Measurements from ENCODE around the gene ARHGAP26.
"Not testable (repeated sequence)": the region's sequence is repeated elsewhere in the genome, so short reads cannot be mapped to it uniquely, and the experiment has no call there.

ARHGAP26 gene

DNA sequence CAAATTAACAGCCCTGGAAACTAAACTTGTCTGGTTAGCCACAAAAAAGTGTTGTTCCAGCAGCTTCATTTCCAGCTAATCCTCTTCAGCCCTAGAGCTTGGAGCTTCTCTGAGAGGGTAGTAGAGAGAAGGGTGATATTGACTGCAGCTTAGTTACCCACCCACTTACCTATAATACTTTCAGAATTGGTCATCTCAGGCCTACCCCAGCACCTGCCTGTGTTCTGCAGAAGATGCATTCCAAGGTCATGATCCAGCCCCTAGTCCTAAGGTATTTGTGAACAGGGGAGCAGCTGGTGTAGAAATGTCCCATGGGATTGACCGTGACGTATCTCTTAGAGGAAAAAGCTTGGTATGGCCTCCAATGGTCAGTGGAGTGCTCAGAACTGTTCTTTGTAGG lies 344.3 kb downstream of the ARHGAP26 start:
- DNase-seq (ENCODE audit: low read depth in 2 of 2), result no peak

- no peak for DNase-seq (ENCODE audit: low read depth in 2 of 2)
Measured at GRCh38 chr5:143115381-143115780, 345.2 kb downstream of the ARHGAP26 start.

GRCh38 chr5:143116814-143117213 lies 346.6 kb downstream of the ARHGAP26 start:
- no peak for DNase-seq (ENCODE audit: low read depth in 2 of 2)

- no peak for DNase-seq (ENCODE audit: low read depth in 2 of 2)
Measured at GRCh38 chr5:143117821-143118220, 347.6 kb downstream of the ARHGAP26 start.

- DNase-seq (ENCODE audit: low read depth in 2 of 2), result no peak
Measured at GRCh38 chr5:143118222-143118621, 348.0 kb downstream of the ARHGAP26 start.

- DNase-seq (ENCODE audit: low read depth in 2 of 2), result not testable (repeated sequence)
Measured at GRCh38 chr5:143118818-143119217, 348.6 kb downstream of the ARHGAP26 start.

DNA sequence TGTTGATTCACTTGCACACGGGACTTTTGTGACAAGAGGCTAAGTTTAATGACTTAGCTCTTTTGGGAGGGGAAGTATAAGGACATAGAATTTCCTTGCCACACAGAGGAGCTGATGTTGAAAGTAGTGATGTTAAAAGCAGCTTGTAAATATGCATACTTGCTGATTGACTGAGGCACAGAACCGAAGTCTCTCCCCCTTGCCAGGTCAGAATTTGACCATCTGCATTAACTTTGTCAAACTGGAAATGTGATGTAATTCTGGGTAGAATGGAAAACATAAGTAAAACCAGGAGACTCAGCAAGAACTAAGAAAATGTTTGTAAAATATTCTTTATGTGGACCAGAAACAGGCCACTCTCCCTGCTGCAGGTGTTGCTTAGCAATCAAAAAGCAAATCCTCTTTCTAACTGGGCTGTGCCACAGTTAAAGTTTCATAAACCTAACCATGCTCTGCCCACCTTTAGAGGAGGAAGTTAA lies 349.2 kb downstream of the ARHGAP26 start:
- no peak for DNase-seq (ENCODE audit: low read depth in 2 of 2)

DNA sequence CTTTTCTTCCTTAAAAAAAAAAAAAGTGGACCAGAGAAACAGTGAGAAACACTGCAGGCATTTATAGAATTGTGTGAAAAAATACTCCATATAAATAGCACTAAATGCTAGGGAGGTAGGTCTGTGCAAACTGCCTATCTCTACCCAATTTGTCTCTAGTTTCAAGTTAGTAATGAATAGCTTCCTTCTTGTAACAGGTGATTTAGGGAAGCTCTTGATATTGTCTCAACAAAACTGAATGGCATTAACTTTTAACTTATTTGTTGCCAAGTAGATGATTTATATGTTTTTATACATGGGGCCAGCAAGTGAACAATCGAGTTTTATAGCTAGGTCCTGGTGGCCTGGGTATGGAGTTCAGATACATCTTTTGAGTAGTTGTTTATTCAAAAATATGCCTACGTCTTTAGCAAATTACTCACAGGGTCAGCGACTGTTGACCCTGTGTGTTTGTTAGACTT lies 349.7 kb downstream of the ARHGAP26 start:
- DNase-seq (ENCODE audit: low read depth in 2 of 2), result no peak

- no peak for DNase-seq (ENCODE audit: low read depth in 2 of 2)
Measured at GRCh38 chr5:143120460-143121134, 350.4 kb downstream of the ARHGAP26 start.

- no peak for DNase-seq (ENCODE audit: low read depth in 2 of 2)
Measured at GRCh38 chr5:143121135-143121475, 350.9 kb downstream of the ARHGAP26 start.

DNA sequence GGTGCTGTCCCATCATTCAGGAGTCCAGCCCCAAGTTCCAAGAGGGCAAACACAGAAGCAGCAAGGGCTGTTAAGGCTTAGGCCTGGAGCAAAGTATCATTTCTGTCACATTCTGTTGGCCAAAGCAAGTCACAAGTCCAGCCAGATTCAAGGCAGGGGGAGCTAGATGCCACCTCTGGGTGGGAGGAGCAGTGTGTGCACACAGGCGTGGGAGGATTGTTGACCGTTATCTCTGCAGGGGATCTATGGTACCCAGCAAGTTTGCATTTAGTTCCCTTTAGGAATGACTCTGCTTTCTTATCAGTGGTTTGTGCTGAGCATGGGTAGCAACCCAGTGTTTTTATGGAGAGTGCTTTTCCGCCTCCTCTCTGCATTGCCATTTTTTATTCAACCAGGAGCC lies 354.4 kb downstream of the ARHGAP26 start:
- DNase-seq (ENCODE audit: low read depth in 2 of 2), result no peak

GRCh38 chr5:143126174-143127019 lies 356.2 kb downstream of the ARHGAP26 start:
- DNase-seq (ENCODE audit: low read depth in 2 of 2), result no peak

DNA sequence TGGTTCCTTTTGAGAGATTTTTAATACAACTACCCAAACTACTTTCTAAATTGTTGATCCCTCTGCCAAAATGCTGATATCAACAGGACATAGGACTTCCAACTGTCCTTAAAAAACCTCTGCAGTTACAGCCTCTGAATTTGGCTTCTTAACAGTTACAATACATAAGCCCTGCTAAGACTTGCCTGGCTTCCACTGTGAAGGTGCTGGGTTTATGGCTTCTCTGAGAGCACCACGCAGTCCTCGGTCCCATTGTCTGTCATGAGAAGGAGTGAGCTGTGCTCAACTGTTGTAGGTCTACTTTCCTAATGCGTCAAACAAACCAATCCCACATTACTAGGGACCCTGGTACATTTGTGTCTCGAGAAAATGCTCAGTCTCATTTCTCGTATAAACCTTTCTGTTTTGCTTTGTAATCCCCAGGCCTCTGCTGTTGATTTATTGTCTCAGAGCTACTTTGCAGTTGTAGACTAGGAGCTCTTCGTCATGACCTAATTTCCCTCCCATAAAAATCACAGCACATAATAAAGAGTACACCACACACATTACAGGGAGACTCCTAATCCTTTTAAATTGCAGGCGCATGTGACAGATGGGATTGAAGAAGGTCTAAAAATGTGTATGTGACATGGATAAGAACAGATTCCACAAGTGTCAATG lies 358.4 kb downstream of the ARHGAP26 start:
- DNase-seq (ENCODE audit: low read depth in 2 of 2), result no peak

GRCh38 chr5:143129203-143129602 lies 359.0 kb downstream of the ARHGAP26 start:
- DNase-seq (ENCODE audit: low read depth in 2 of 2), result no peak

DNA sequence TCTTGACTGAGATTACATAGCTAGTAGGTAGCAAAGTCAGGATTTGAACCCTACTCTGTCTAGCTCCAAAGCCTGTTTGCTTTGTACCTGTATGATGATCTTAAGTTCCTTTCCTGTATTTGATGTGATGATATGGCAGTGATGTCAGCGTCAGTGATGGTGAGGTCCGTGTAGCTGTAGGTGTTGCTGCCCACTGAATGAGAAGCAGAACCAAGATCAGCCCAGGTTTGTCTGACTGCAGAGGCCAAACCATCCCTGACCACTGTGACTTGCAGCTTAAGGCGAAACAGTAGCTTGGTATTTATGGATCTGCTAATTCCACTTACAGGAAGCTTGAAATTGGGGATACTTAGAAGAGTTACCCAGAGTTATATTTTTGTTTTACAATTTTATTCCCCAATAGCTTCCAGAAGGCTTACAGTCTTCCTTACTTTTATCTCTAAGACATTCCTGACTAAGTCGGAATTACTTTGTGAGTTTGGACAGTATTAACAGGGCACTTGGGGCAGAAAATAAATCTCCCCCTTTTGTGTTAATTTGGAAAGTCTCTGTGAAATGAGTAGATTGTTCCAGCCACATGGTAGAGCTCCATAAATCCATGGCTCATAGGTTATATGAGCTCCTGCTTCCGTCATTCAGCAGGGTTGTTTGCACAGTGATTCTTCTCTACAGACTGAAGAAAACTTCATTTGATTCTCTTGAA lies 359.9 kb downstream of the ARHGAP26 start:
- DNase-seq (ENCODE audit: low read depth in 2 of 2), result no peak

- DNase-seq (ENCODE audit: low read depth in 2 of 2), result no peak
Measured at GRCh38 chr5:143130613-143131305, 360.6 kb downstream of the ARHGAP26 start.

DNA sequence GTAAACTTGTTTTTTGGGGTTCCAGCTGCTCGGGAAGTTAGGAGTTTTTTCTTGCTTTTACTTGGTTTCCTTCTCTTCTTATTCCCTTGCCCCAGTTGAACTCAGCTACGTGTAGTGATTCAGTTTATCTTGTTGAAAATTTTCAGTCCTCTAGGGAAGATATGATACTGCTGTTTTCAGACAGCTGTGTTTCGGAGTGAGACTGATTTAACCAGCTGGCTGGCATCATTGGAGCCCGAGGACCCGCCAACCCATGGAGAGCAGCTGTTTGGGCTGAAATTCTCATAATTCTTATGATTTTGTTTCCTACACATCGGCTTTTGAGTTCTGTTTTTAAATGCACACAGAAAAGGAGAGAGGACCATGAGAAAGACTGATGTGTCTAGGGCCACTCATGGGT lies 361.8 kb downstream of the ARHGAP26 start:
- no peak for DNase-seq (ENCODE audit: low read depth in 2 of 2)

DNA sequence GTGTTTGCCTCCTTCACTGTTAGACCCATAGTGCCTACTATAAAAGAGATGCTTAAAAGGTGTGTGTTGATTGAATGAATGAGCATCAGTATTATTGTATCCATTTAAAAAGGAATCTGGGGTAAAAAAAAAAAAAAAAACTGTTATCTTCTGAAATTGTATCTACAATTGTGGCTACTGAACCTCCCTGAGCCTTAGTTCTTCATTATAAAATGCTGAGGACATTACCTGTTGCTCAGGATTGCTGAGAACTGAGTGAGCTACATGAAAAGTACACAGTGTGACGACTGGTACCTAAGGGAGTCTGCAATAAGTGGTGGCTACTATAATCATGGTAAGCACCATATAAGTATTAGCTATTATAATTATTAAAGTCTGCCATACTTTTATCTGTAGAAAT lies 362.6 kb downstream of the ARHGAP26 start:
- DNase-seq (ENCODE audit: low read depth in 2 of 2), result no peak

DNA sequence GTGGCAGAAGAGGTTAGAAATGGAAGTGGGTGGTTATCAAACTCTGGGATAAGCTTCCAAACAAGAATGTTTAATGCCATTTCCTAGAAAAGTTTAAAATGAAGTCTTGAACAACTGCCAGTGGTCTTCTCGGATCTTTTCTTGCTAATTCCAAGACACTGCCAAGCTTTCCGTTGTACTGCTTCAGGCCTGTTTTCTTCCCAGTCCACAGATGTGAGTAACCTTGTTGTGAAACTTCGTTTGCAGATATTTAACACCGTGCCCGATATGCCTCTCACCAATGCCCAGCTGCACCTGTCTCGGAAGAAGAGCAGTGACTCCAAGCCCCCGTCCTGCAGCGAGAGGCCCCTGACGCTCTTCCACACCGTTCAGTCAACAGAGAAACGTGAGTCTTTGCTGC lies 363.5 kb downstream of the ARHGAP26 start:
- DNase-seq (ENCODE audit: low read depth in 2 of 2), result no peak

DNA sequence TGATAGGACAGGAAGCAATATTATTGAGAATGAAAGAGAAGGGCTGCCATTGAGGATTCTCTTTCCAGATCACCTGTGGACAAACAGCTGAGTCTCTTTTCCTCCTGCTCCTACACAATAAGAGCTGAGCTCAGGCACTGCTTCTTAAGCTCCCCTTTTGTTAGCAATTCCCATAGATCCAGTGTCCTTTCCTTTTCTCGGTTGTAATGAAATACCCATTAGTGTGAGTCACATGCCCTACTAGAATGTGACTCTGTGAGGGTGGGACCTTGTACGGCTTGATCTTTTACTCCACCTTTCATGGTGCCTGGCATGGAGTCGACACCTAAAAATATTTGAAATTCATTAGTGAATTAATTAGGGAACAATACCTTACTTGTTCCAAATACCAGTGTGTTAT lies 364.1 kb downstream of the ARHGAP26 start:
- no peak for DNase-seq (ENCODE audit: low read depth in 2 of 2)

DNA sequence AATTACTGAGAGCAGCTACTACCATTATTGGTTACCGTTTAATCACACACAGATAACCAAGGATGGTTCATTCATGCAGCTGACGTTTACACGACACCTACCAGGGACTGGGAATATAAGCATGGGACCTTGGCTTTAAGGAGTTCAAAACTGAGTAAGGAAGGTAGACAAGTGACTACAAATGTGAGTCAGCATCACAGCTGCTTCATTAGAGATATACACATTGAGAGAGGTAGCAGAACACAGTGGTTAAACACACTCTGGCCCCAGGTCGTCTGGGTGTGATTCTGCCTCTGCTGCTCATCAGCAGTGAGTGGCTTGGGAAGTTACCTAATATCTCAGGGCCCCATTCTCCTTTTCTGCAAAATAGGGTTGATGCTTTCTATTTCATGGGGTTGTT lies 364.7 kb downstream of the ARHGAP26 start:
- no peak for DNase-seq (ENCODE audit: low read depth in 2 of 2)
